ENCODE results near the gene CSF2RB.

The CSF2RB gene

DNA sequence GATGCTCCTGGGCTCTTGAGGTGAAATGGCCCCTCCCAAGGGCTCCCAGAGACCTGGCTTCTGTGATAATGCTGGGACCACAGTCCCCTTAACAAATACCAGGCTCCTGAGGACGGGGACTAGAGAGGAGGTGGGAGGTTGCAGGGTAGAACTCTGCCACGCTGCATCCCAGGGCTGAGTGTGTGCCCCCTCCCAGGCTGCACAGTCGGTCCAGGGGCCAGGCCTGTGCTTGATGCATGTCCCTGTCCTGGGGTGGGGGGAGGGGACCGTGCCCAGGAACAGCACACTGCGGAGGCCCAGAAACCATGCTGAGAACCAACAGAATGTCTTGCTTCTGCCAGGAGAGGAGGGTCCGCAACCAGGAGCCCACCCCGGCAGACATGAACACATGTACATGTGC lies 9.3 kb downstream of the CSF2RB start:
- no peak for DNase-seq

DNA sequence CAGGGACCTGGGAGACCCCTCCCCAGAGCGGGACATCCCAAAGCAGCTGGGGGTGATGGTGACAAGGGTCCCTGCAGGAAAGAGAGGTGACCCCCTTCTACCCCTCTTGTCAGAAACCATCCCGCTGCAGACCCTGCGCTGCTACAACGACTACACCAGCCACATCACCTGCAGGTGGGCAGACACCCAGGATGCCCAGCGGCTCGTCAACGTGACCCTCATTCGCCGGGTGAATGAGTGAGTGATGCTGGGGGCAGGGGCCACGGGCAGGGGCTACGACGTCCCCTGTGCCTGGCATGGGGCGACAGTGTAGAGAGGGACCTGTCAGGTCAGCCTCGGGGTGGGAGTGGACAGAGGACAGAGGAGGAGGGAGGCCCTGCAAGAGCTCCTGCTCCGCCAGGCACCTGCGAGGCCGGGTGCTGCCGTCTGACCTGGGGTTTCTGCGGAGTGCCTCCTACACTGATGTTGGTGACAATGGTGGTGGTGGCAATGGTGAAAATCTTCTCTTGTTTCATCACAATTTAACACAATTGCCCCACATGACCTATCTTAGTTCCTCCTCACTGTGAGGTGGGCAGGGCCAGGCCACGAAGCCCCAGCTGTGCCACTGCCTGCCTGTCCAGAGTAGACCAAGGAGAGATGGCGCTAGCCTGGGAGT lies 9.8 kb downstream of the CSF2RB start:
- no peak for DNase-seq

DNA sequence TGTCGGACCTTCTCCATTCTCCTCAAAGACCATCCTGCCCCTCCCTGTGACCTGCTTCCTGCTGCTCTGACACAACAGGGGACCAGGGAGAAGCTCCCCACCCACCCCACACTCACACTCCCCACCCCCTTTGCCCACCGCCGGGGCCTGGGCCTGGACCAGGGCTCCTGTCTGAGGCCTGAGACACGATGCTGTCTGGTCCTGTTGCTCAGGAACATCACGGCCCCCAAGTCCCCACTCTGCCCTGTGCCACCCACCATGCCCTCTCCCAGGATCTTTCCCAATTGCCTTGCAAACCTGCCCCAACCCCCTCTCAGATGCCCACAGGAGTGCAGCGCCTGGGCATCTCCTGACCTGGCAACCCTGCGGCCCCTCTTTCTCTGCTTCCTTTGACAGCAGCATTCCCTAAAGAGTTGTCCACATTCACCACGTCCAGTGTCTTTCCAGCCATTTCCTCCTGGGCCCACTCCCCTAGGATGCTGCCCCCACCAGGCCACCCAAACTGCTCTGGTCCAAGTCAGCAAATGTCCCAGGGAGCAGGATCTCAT lies 10.8 kb downstream of the CSF2RB start:
- DNase-seq, result no peak

DNA sequence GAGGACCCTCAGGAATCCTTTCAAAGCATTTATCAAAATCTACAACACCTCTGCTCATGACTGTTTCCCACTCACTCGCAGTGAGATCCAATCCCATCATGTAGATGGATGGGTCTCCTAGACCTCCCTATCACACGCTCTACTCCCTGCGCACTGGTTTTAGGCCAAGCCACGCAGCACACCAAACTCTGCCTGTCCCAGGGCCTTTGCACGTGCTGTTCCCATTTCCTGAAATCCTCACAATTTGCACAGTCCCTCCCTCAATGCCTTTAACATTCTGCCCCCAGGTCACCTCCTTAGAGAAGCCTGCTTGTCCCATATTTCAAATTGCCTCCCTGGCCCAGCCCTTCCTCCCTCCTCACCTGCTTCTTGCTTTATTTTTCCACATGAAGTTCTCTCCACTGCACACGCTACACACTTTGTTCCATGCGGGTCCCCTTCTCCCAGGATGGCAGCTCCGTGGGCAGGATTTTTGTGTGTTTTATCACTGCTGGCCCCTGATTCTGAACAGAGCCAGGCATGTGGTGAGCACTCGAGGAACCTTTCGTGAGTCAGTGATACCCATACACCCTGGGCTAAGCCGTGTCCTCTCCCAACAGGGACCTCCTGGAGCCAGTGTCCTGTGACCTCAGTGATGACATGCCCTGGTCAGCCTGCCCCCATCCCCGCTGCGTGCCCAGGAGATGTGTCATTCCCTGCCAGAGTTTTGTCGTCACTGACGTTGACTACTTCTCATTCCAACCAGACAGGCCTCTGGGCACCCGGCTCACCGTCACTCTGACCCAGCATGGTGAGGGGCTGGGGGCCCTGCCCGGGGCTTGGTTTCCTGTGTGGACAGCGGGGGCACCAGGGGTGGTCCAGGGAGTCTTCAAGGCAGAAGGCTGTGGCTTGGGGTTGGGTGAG lies 12.2 kb downstream of the CSF2RB start:
- DNase-seq, result no peak

GRCh38 chr22:36926309-36926708 lies 12.9 kb downstream of the CSF2RB start:
- DNase-seq, result no peak

DNA sequence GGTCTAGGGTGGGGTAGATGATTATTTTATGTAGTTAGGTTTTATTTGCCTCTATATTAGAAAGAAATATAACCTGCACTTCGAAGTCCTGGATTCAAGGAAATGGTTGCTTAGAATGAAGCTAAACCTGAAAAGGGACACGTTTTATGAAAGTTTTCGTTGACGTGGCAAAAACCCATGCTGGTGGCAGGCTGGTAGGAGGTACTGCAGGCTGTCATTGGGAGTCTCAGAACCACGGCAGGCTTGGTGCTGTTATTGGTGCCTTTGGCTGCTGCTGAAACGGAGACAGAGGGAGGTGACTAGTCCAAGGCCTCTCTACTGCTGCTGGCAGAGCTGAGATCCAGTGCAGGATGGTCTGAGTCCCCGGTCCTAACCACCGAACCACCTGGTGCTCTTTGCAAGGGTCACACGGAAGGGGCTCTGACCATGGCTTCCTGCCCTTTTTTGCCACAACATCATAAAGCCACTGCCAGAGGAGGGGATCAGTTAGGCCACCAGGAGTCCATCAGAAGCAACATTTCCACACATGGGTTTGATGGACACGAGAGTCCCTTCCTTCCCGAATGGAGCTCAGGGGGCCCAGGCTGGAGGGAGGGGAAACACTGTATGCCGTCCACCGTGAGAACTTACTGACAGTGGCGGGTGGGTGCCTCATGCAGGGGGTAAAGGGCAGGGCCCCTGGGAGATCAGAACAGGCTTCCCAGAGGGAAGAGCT lies 13.4 kb downstream of the CSF2RB start:
- DNase-seq, result no peak

GRCh38 chr22:36927671-36928070 lies 14.2 kb downstream of the CSF2RB start:
- DNase-seq, result no peak

- no peak for DNase-seq
Observed at GRCh38 chr22:36928196-36928595, 14.8 kb downstream of the CSF2RB start.

- no peak for DNase-seq
Observed at GRCh38 chr22:36928786-36929535, 15.5 kb downstream of the CSF2RB start.

GRCh38 chr22:36929621-36930020 lies 16.2 kb downstream of the CSF2RB start:
- DNase-seq, result no peak

GRCh38 chr22:36930041-36930935 lies 16.9 kb downstream of the CSF2RB start:
- DNase-seq, result no peak

GRCh38 chr22:36931446-36931845 lies 18.0 kb downstream of the CSF2RB start:
- no peak for DNase-seq

DNA sequence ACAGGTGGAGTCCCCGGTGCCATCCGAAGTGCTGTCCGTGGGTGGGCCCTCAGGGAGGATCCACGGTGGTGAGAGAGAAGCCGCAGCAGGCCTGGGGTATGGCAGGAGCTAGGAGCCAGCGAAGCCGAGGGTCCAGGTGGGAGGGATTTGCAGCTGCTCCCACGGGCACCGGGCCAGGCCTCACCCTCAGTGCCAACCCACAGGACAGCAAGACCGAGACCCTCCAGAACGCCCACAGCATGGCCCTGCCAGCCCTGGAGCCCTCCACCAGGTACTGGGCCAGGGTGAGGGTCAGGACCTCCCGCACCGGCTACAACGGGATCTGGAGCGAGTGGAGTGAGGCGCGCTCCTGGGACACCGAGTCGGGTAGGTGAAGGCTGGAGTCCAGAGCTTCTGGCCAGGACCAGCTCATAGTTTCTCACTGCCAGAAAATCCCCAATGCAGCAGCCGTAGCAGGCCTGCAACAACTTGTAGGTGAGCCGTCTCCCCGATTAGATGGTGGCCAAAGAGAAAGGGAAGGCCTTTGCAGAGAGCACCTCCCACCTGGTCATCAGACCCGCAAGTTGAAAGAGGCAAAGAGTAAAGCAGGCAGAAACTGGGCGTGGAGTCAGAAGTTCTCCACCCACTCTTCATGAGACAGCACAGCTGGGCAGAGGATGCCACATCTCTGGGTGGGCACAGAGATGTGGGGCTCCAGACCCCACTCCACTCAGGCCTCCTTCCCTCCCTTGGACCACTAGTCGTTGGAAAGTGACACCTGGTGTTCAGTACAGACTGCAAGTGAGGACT lies 20.4 kb downstream of the CSF2RB start:
- DNase-seq, result no peak

DNA sequence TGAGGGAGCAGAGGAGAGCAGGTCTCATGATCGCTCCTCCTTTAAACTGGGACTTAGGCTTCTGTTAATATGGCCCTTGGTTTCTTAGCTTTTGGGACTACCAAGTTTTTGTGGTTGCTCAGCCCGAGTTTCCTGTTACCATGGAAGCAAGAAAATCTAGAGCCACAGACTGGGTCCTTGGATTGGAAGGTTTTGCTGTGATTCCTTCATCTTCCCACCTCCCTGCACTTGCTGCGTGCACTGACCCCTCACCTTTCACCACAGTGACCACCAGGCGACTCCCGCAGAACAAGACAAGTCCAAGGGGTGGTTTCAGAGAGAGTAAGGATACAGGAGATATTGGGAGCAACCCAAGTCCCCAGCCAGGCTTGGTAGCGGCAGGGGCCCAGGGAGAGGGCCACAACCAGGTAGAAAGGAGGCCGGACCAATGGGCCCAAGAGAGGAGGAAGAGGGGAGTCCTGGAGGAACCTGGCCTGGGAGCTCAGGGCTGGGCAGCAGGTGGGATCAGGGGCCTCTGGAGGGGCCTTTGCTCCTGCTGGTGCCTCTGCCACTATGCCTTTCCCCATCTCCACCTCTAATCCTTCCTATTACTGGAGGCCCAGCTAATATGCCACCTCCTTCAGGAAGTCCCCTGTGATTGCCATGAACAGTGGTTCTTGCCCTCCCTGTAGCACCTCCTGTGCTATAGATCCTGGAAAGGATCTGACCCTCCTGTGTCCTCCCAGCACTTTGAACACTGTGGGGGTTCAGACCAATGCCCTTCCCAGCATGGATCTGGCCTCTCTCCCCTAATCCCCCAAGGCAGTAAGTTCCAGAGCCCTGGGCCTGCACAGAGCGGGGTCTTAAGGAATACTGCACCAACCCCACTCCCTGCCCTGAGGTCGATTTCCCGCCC lies 21.2 kb downstream of the CSF2RB start:
- no peak for DNase-seq

- DNase-seq, result no peak
Observed at GRCh38 chr22:36935313-36935610, 21.8 kb downstream of the CSF2RB start.

DNA sequence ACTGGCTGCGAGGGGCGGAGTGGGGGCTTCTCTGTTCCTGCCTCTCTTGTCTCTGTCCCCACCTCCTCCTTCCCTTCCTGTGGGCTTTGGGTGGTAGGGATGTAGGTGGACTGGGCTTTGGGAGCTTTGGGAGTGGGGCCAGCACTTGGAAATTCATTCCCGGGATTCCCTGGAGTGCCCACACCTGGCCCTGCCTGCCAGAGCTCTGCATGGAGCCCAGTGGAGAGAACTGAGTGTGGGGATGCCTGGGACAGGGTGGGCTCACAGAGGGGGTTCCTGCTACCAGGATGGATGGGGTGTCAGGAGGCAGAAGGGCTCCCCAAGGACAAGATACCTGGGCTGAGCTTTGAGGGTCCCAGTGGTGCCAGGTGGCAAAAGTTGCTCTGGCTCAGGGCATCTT lies 22.3 kb downstream of the CSF2RB start:
- no peak for DNase-seq

GRCh38 chr22:36936362-36937116 lies 23.1 kb downstream of the CSF2RB start:
- no peak for DNase-seq

DNA sequence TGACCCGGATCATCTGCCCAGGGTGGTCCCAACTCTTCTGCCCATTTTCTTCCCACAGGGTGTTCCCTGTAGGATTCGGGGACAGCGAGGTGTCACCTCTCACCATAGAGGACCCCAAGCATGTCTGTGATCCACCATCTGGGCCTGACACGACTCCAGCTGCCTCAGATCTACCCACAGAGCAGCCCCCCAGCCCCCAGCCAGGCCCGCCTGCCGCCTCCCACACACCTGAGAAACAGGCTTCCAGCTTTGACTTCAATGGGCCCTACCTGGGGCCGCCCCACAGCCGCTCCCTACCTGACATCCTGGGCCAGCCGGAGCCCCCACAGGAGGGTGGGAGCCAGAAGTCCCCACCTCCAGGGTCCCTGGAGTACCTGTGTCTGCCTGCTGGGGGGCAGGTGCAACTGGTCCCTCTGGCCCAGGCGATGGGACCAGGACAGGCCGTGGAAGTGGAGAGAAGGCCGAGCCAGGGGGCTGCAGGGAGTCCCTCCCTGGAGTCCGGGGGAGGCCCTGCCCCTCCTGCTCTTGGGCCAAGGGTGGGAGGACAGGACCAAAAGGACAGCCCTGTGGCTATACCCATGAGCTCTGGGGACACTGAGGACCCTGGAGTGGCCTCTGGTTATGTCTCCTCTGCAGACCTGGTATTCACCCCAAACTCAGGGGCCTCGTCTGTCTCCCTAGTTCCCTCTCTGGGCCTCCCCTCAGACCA lies 24.0 kb downstream of the CSF2RB start:
- DNase-seq, result no peak
